ENCODE results near the gene GBF1. TPM values are rescaled to one million over a fixed set of nuclear protein-coding genes. Genes with fewer than 3 reads are reported as not detected.
A peak's percentile ranks its signal among the peaks of the same experiment; 100 is the strongest.

The GBF1 gene
- total RNA-seq, 2 experiments from 2014 or later = 40.1 to 40.6 TPM

GRCh38 chr10:102400598-102401341 lies 155.4 kb downstream of the GBF1 start:
- Mint-ChIP-seq H3K4me3 (no peak overlapping the region), H3K27ac (peak overlapping the region; percentile 25), H3K4me1 (peaks cover 21% of the 10 kb centered on the region), H3K9me3 (no peaks in the 10 kb centered on the region), H3K27me3 (no peaks in the 10 kb centered on the region), H3K36me3 (peaks cover 6% of the 10 kb centered on the region)
- POLR2A ChIA-PET = interaction anchor here (1.1 kb wide), 1 partner anchor 32 kb away, joined by 4 read pairs; the partner anchor contains the start of gene CUEDC2
- no peak for ATAC-seq (ENCODE audit: low read depth)
- DNase-seq = no peak

- POLR2A ChIA-PET = no interaction called here
- H3K27me3 Mint-ChIP-seq = no peaks in the 10 kb centered on the region
- no peak overlapping the region for H3K4me3 Mint-ChIP-seq
- ATAC-seq (ENCODE audit: low read depth) (no peak), DNase-seq (no peak)
- H3K4me1 Mint-ChIP-seq = peaks cover 18% of the 10 kb centered on the region
- no peaks in the 10 kb centered on the region for H3K9me3 Mint-ChIP-seq
- H3K36me3 Mint-ChIP-seq = peaks cover 4% of the 10 kb centered on the region
- peak overlapping the region; percentile 25 for H3K27ac Mint-ChIP-seq
Observed at GRCh38 chr10:102401342-102401654, 156.0 kb downstream of the GBF1 start.

GRCh38 chr10:102401735-102402511 lies 156.6 kb downstream of the GBF1 start:
- Mint-ChIP-seq H3K4me1 (peaks cover 16% of the 10 kb centered on the region), H3K4me3 (no peak overlapping the region), H3K36me3 (peaks cover 4% of the 10 kb centered on the region), H3K27me3 (no peaks in the 10 kb centered on the region), H3K9me3 (no peaks in the 10 kb centered on the region), H3K27ac (no peak overlapping the region)
- DNase-seq (no peak), ATAC-seq (ENCODE audit: low read depth) (no peak)
- POLR2A ChIA-PET = interaction anchor here (1.0 kb wide), 1 partner anchor 74 kb away, joined by 3 read pairs; no protein-coding TSS in a partner anchor

DNA sequence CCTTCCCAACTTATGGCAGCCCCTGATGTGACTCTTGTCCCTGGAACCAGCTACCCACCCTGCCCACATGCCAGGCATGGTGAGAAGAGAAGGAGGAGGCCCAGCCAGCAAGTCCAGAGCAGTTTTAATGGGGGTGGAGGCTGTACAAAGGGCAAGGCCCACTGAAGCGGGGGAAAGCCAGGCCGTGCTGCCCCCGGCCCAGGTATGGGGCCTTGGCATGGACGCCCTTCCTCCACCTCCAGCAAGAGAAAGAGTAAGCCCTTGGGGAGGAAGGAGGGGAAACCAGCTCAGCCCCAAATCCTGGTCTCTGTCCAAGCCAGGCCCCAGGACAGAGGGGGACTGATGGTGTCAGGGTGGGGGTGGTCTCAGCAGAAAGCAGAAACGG lies 157.2 kb downstream of the GBF1 start:
- Mint-ChIP-seq H3K27ac (no peak overlapping the region), H3K4me1 (peaks cover 16% of the 10 kb centered on the region), H3K36me3 (peaks cover 4% of the 10 kb centered on the region), H3K27me3 (no peaks in the 10 kb centered on the region), H3K4me3 (no peak overlapping the region), H3K9me3 (no peaks in the 10 kb centered on the region)
- POLR2A ChIA-PET = interaction anchor here (1.0 kb wide), 1 partner anchor 74 kb away, joined by 3 read pairs; no protein-coding TSS in a partner anchor
- no peak for ATAC-seq (ENCODE audit: low read depth)
- no peak for DNase-seq

DNA sequence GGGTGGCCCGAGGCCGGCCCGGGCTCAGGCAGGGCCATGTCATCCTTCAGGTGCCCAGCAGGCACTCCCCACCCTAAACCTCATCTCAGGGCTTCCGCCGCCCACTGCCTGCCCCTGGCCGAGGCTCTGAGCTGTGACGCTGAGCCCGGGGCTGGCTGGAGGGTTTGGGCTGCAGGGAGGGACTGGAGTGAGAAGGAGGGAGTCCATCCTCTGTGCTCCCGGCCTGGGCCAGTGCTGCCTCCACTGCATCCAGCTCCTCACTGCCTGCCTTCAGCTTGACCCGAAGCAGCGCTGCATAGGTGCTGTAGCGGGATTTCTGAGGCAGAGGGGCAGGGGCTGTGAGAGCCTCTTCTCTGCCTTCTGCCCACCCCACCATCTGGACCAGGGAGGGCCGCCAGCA lies 157.8 kb downstream of the GBF1 start:
- Mint-ChIP-seq H3K27me3 (peaks cover 2% of the 10 kb centered on the region), H3K36me3 (peaks cover 4% of the 10 kb centered on the region), H3K4me3 (no peak overlapping the region), H3K9me3 (no peaks in the 10 kb centered on the region), H3K27ac (no peak overlapping the region), H3K4me1 (peaks cover 17% of the 10 kb centered on the region)
- DNase-seq (no peak), ATAC-seq (ENCODE audit: low read depth) (no peak)
- POLR2A ChIA-PET = interaction anchor here (1.2 kb wide), 1 partner anchor 9 kb away, joined by 3 read pairs; no protein-coding TSS in a partner anchor

- no peaks in the 10 kb centered on the region for H3K9me3 Mint-ChIP-seq
Observed at GRCh38 chr10:102404361-102405107, 159.2 kb downstream of the GBF1 start.

GRCh38 chr10:102405108-102405571 lies 159.8 kb downstream of the GBF1 start:
- H3K36me3 Mint-ChIP-seq = peaks cover 4% of the 10 kb centered on the region
- H3K4me1 Mint-ChIP-seq = peaks cover 16% of the 10 kb centered on the region
- H3K27ac Mint-ChIP-seq = no peak overlapping the region
- H3K4me3 Mint-ChIP-seq = no peak overlapping the region
- no peak for DNase-seq
- peaks cover 14% of the 10 kb centered on the region for H3K27me3 Mint-ChIP-seq
- no peak for ATAC-seq (ENCODE audit: low read depth)
- POLR2A ChIA-PET = interaction anchor here (1.1 to 1.6 kb wide), 2 partner anchors 10 to 16 kb away, joined by 3 to 8 read pairs; partner anchors contain the start of gene NFKB2
- no peaks in the 10 kb centered on the region for H3K9me3 Mint-ChIP-seq

More at GRCh38 chr10:102404361-102405107, 159.2 kb downstream of the GBF1 start:
- ATAC-seq (ENCODE audit: low read depth) (no peak), DNase-seq (no peak)
- POLR2A ChIA-PET = interaction anchor here (1.2 to 1.6 kb wide), 2 partner anchors 9 to 10 kb away, joined by 3 to 8 read pairs; partner anchors contain the start of gene NFKB2
- Mint-ChIP-seq H3K27me3 (peaks cover 8% of the 10 kb centered on the region), H3K36me3 (peaks cover 4% of the 10 kb centered on the region), H3K27ac (no peak overlapping the region), H3K4me3 (no peak overlapping the region), H3K4me1 (peaks cover 15% of the 10 kb centered on the region)

GRCh38 chr10:102405632-102406031 lies 160.3 kb downstream of the GBF1 start:
- ATAC-seq (ENCODE audit: low read depth) = no peak
- H3K4me3 Mint-ChIP-seq = no peak overlapping the region
- H3K27ac Mint-ChIP-seq = no peak overlapping the region
- DNase-seq = no peak
- POLR2A ChIA-PET = interaction anchor here (1.1 to 1.6 kb wide), 2 partner anchors 10 to 16 kb away, joined by 3 to 8 read pairs; partner anchors contain the start of gene NFKB2
- H3K9me3 Mint-ChIP-seq = no peaks in the 10 kb centered on the region
- peaks cover 16% of the 10 kb centered on the region for H3K27me3 Mint-ChIP-seq
- peaks cover 14% of the 10 kb centered on the region for H3K4me1 Mint-ChIP-seq
- H3K36me3 Mint-ChIP-seq = peaks cover 1% of the 10 kb centered on the region

GRCh38 chr10:102406815-102407214 lies 161.5 kb downstream of the GBF1 start:
- no peaks in the 10 kb centered on the region for H3K36me3 Mint-ChIP-seq
- POLR2A ChIA-PET = interaction anchor here (0.6 to 1.4 kb wide), 3 partner anchors 12 to 28 kb away, joined by 3 read pairs; partner anchors contain the start of gene CUEDC2
- no peak for ATAC-seq (ENCODE audit: low read depth)
- peaks cover 17% of the 10 kb centered on the region for H3K4me1 Mint-ChIP-seq
- no peak for DNase-seq
- peaks cover 26% of the 10 kb centered on the region for H3K27me3 Mint-ChIP-seq
- H3K27ac Mint-ChIP-seq = no peak overlapping the region
- H3K4me3 Mint-ChIP-seq = no peak overlapping the region
- H3K9me3 Mint-ChIP-seq = no peaks in the 10 kb centered on the region

DNA sequence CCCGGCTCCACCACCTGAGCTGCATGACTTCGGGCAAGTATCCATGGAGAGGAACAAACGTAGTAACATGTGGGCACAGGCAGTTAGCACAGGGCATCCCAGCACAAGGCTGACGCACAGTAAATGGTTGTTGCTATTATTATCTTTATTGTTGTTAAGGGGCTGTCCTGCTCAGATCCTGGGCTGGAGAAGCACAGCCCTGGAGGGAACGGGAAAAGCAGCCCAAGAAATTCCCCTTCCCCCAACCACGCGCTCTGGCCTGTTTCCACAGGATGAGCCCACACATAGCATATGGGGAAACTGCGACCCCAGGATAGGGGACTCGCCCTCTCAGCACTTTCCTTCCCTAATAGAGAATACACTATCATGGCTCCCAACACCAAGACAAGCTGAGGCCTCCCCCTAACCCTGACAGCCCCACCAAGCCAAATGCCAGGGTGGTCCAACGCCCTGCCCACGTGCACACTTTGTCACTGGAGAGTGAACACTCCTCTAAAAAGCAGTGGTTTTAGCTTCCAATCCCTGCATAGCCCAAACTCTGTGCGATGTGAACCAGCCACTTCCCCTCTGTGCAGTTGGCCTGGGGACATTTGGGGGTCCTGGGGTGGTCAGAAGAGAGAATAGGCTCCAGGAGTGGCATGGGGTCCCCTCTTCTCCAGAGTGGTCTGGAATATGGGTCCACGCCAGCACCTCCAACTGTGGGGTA lies 162.2 kb downstream of the GBF1 start:
- H3K27me3 Mint-ChIP-seq = peaks cover 28% of the 10 kb centered on the region
- DNase-seq = no peak
- no peaks in the 10 kb centered on the region for H3K36me3 Mint-ChIP-seq
- H3K27ac Mint-ChIP-seq = no peak overlapping the region
- ATAC-seq (ENCODE audit: low read depth) = no peak
- H3K4me3 Mint-ChIP-seq = no peak overlapping the region
- POLR2A ChIA-PET = interaction anchor here (0.9 to 1.4 kb wide), 2 partner anchors 25 to 27 kb away, joined by 3 read pairs; partner anchors contain the start of gene CUEDC2
- H3K9me3 Mint-ChIP-seq = no peaks in the 10 kb centered on the region
- peaks cover 17% of the 10 kb centered on the region for H3K4me1 Mint-ChIP-seq

DNA sequence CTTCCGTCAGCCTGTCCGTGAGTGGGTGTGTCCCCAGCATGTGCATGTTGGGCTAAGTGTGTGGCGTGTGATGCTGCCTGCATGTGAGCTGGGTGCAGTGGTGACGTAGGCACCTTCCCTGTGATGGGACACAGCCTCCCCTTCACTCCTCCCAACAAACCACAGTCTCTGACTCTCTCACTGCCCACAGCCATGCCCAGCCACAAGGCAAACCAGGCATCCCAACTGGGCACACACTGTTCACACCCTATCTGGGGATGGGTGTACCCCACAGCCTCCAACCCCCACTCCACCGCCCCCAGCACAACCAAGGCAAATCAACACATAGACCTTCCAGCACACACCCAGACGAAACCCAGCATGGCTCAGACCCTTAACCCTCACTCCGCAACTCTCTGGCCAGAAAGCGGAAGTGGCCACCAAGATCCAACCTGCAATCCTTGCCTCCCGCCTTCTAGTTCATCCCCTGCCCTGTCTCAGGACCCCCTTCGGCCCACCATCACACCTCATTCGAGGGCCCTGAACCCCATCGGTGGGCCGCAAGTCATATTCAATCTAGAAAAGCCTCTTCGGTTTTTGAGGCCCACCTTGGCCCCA lies 162.9 kb downstream of the GBF1 start:
- Mint-ChIP-seq H3K4me3 (peak overlapping the region; percentile 40), H3K27me3 (peaks cover 28% of the 10 kb centered on the region), H3K27ac (no peak overlapping the region), H3K4me1 (peaks cover 22% of the 10 kb centered on the region), H3K9me3 (no peaks in the 10 kb centered on the region), H3K36me3 (no peaks in the 10 kb centered on the region)
- no peak for ATAC-seq (ENCODE audit: low read depth)
- POLR2A ChIA-PET = no interaction called here
- no peak for DNase-seq
